MCF 10A (cell line): Measurements from ENCODE around the gene ARMH3. TPM values are rescaled to one million over a fixed set of nuclear protein-coding genes. Genes with fewer than 3 reads are reported as not detected.

Experiments used
- BruUV-seq: library from RNA; stranded (reverse); fragments of 400-500 nt; replicated peaks from 2 replicates; lab custom pipeline; 2021; lab: Mats Ljungman, UMichigan
- CTCF ChIA-PET: fragments of 300-600 bp; sonication (Branson Sonifier 250); formaldehyde crosslinking; extraction: SDS; loops from one replicate; lab custom pipeline; 2021; ENCODE audit warnings: antibody characterized with exemption, inconsistent platforms; lab: Yijun Ruan, JAX
- POLR2A ChIA-PET: fragments of 300-600, 350-650 bp; sonication (Branson Sonifier 250); formaldehyde crosslinking; extraction: SDS; loops from one replicate; lab custom pipeline; 2020; ENCODE audit warnings: antibody characterized with exemption, inconsistent platforms; lab: Yijun Ruan, JAX
- DNase-seq: peaks from one replicate; pipeline ENCODE4 v3.0.0-alpha.2; 2018; ENCODE audit not compliant: unreplicated experiment
- H3K27ac Mint-ChIP-seq: one replicate; pipeline ENCODE4 v1.8.0; 2022; ENCODE audit warnings: mild to moderate bottlenecking, low read depth, mixed read lengths; ENCODE audit not compliant: unreplicated experiment
- H3K27me3 Mint-ChIP-seq: one replicate; pipeline ENCODE4 v1.8.0; 2022; ENCODE audit warnings: mixed read lengths; ENCODE audit not compliant: insufficient read depth, unreplicated experiment
- H3K36me3 Mint-ChIP-seq: one replicate; pipeline ENCODE4 v1.8.0; 2022; ENCODE audit warnings: mild to moderate bottlenecking, moderate library complexity, mixed read lengths; ENCODE audit not compliant: insufficient read depth, unreplicated experiment
- H3K4me1 Mint-ChIP-seq: one replicate; pipeline ENCODE4 v1.8.0; 2022; ENCODE audit warnings: mixed read lengths; ENCODE audit not compliant: insufficient read depth, unreplicated experiment
- H3K4me3 Mint-ChIP-seq: one replicate; pipeline ENCODE4 v1.8.0; 2022; ENCODE audit warnings: mild to moderate bottlenecking, moderate library complexity, mixed read lengths; ENCODE audit not compliant: unreplicated experiment
- H3K9me3 Mint-ChIP-seq: one replicate; pipeline ENCODE4 v1.8.0; 2022; ENCODE audit warnings: mixed read lengths; ENCODE audit not compliant: unreplicated experiment
- intact Hi-C: fragments of 100-400 bp; cut with micrococcal nuclease; formaldehyde crosslinking; loops from 2 replicates; pipeline ENCODE4 v1.14.1; 2022
- total RNA-seq: library from RNA; stranded (reverse); gene quantifications from 2 replicates; pipeline ENCODE4 v1.2.3, GENCODE V29; 2022
- TF ChIP-seq, protein P1 (sequence below): fragments of 200-600 bp; IDR thresholded peaks from one replicate; pipeline ENCODE4 v1.8.0; 2022; ENCODE audit warnings: antibody characterized with exemption, mild to moderate bottlenecking; ENCODE audit not compliant: unreplicated experiment

Gene ARMH3
- total RNA-seq, 1 experiment from 2014 or later: 17.6 TPM

DNA sequence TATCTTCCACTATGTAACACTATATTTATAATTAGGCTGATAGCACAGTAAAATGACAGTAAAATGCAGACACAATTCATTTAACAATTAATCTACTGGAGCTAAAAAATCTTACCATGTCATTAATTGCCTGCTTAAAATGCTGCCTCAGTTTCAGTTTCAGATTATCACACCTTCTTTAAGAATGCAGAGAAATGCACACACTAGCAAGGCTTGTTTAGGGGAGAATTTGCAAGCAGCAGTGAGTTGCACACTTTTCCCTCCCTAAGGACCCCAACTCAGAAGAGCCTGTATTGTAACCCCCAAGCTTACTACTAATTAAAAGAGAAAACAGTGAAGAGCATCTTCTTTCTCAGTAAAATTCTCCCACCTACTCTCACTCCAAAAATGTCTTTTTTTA lies 132.7 kb downstream of the ARMH3 start:
- no peaks in the 10 kb centered on the region for H3K4me1 Mint-ChIP-seq
- no peak overlapping the region for H3K4me3 Mint-ChIP-seq
- CTCF ChIA-PET: interaction anchor here (0.8 kb wide), 1 partner anchor 43 kb away, joined by 4 read pairs; no protein-coding TSS in a partner anchor
- BruUV-seq: no TSS peak
- no peaks in the 10 kb centered on the region for H3K27me3 Mint-ChIP-seq
- no peak overlapping the region for H3K27ac Mint-ChIP-seq
- POLR2A ChIA-PET: interaction anchor here (1.0 kb wide), 1 partner anchor 26 kb away, joined by 3 read pairs; no protein-coding TSS in a partner anchor
- DNase-seq: no peak
- no peaks in the 10 kb centered on the region for H3K9me3 Mint-ChIP-seq
- TF ChIP-seq, protein P1, sequence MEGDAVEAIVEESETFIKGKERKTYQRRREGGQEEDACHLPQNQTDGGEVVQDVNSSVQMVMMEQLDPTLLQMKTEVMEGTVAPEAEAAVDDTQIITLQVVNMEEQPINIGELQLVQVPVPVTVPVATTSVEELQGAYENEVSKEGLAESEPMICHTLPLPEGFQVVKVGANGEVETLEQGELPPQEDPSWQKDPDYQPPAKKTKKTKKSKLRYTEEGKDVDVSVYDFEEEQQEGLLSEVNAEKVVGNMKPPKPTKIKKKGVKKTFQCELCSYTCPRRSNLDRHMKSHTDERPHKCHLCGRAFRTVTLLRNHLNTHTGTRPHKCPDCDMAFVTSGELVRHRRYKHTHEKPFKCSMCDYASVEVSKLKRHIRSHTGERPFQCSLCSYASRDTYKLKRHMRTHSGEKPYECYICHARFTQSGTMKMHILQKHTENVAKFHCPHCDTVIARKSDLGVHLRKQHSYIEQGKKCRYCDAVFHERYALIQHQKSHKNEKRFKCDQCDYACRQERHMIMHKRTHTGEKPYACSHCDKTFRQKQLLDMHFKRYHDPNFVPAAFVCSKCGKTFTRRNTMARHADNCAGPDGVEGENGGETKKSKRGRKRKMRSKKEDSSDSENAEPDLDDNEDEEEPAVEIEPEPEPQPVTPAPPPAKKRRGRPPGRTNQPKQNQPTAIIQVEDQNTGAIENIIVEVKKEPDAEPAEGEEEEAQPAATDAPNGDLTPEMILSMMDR: no peak
- intact Hi-C loops: no loop called here
- H3K36me3 Mint-ChIP-seq: peaks cover 21% of the 10 kb centered on the region

DNA sequence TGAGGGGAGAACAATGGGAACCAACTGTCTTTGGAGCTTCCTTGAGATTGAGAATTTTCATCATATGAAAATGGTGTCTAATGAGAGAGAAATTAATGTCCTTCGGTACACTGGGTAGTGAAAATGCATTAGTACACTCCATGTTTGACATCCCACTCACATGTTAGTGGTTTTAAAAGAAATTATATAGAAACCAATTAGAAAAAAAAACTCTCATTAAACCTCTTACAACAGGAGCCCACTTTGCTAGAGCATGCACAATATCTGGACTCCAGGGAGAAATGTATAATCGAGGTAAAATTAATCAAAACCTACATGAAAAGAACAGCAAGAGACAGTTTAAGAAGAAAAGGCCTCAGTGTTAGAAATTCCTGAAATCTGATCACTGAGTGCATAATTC lies 133.1 kb downstream of the ARMH3 start:
- Mint-ChIP-seq H3K27me3 (no peaks in the 10 kb centered on the region), H3K27ac (no peak overlapping the region), H3K36me3 (peaks cover 21% of the 10 kb centered on the region), H3K4me3 (no peak overlapping the region), H3K9me3 (no peaks in the 10 kb centered on the region), H3K4me1 (no peaks in the 10 kb centered on the region)
- BruUV-seq: no TSS peak
- DNase-seq: no peak
- TF ChIP-seq, protein P1: no peak
- CTCF ChIA-PET: interaction anchor here (0.8 to 1.4 kb wide), 2 partner anchors 44 to 82 kb away, joined by 4 read pairs; no protein-coding TSS in a partner anchor
- intact Hi-C loops: no loop called here
- POLR2A ChIA-PET: interaction anchor here (1.0 kb wide), 1 partner anchor 26 kb away, joined by 3 read pairs; no protein-coding TSS in a partner anchor

DNA sequence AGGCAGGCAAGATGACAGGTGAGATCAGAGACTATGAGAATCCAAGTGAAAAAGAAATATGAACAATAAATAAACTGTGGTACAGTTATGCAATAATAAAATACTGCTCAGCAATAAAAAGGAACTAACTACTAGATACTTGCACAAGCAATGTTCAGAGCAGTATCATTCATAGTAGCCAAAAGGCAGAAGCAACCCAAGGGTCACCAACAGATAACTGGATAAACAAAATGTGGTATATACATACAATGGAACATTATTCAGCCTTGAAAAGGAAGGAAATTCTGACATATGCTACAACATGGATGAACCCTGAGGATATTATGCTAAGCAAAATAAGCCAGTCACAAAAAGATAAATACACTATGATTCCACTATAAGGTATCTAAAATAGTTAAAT lies 135.4 kb downstream of the ARMH3 start:
- H3K27me3 Mint-ChIP-seq: no peaks in the 10 kb centered on the region
- peaks cover 15% of the 10 kb centered on the region for H3K36me3 Mint-ChIP-seq
- no peak overlapping the region for H3K27ac Mint-ChIP-seq
- intact Hi-C loops: no loop called here
- no peak for DNase-seq
- H3K9me3 Mint-ChIP-seq: no peaks in the 10 kb centered on the region
- TF ChIP-seq, protein P1: no peak
- CTCF ChIA-PET: no interaction called here
- POLR2A ChIA-PET: interaction anchor here (0.6 kb wide), 1 partner anchor 28 kb away, joined by 5 read pairs; no protein-coding TSS in a partner anchor
- H3K4me1 Mint-ChIP-seq: no peaks in the 10 kb centered on the region
- BruUV-seq: no TSS peak
- H3K4me3 Mint-ChIP-seq: no peak overlapping the region

DNA sequence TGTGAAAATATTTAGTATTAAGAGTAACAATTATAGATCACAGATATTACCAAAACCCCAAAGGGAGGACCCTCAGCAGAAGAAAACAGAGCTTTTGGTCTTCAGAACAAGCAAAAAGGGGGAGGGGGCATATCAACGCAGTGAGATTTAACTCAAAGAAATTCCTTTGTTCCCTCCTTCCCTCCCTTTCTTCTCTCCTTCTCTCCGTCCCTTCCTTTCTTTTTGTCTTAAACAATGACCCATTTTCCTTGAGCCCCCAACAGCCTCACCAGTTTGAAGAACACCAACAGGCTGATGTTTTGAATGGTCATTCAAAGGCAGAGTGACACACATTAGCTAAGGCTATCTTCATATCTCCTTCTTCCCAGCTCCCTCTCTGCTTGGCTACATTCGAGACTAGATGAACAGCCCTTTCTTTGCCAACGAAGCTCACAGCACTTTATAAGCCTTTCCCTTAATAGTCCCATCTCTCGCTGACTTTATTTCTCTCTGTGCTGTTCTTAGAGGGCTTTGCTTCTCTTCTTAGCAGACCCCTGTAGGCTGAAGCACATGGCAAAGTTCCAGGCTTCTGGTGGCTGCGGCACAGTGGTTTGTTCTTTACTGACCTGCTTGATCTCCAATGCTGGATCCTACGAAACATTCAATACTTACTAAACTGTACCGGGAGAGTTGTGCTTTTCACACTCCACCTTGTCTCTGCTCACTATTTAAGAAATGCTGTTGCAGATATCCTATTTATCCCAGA lies 136.8 kb downstream of the ARMH3 start:
- intact Hi-C loops: no loop called here
- Mint-ChIP-seq H3K4me1 (no peaks in the 10 kb centered on the region), H3K9me3 (no peaks in the 10 kb centered on the region), H3K36me3 (peaks cover 15% of the 10 kb centered on the region), H3K27ac (no peak overlapping the region), H3K27me3 (no peaks in the 10 kb centered on the region), H3K4me3 (no peak overlapping the region)
- CTCF ChIA-PET: interaction anchor here (1.0 kb wide), 1 partner anchor 91 kb away, joined by 4 read pairs; no protein-coding TSS in a partner anchor
- TF ChIP-seq, protein P1: no peak
- DNase-seq: no peak
- POLR2A ChIA-PET: no interaction called here
- BruUV-seq: no TSS peak
